Hematopoietic multipotent progenitor cell treated with erythropoietin and hydrocortisone succinate and interleukin-3 and kit ligand, for 6 days (in vitro differentiated cells): Measurements from ENCODE around the gene CD209.

Experiments used
- DNase-seq: peaks from one replicate; pipeline ENCODE4 v3.0.0-alpha.2; 2015

Gene CD209

GRCh38 chr19:7703332-7703731 lies 44.0 kb downstream of the CD209 start:
- DNase-seq: no peak

DNA sequence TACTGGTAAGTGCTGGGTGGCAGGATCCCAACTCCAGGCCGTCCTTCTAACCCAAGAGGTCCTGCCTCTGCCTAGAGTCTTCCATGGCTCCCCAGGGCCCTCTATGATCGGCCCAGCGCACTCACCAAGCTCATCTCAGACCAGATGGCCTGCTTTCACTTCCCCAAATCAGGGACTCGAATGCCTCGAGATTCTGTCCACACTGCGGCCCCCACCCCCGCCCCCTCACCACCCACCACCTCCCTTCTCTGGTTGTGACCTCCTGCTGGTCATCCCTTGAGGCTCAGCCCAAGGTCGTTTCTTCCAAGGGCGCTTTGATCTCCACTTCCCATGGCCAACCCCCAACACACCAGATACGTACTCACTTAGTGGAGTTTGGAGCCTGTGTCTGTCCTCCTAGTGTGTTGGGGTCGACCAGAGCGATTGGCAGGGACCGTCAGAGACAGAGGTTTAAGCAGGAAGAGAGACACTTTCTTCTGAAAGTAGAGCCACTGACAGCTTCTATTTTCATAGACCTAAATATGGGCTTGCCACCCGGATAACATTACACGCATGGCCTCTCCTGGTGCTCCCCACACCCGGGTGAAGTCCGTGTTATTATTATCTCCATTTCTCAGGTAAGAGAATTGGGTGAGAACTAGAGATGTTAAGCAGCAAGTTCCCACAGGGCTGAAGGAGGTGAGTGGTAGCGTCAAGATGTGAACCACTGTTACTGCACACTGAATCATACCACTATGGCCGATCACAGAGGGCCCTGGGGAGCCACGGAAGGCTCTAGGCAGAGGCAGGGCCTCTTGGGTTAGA lies 45.5 kb downstream of the CD209 start, which contains the start of gene FCER2:
TSS of gene FCER2 (minus strand) at position 478 of the 804 bp plus-strand sequence. CDS start 2,371 bp downstream, outside the sequence.
- DNase-seq: no peak

- DNase-seq: no peak
These were observed 46.2 kb downstream of the CD209 start for GRCh38 chr19:7701049-7701653.

GRCh38 chr19:7699417-7700401 lies 47.6 kb downstream of the CD209 start:
- peak; percentile 62 for DNase-seq

GRCh38 chr19:7699003-7699402 lies 48.3 kb downstream of the CD209 start:
- no peak for DNase-seq

DNA sequence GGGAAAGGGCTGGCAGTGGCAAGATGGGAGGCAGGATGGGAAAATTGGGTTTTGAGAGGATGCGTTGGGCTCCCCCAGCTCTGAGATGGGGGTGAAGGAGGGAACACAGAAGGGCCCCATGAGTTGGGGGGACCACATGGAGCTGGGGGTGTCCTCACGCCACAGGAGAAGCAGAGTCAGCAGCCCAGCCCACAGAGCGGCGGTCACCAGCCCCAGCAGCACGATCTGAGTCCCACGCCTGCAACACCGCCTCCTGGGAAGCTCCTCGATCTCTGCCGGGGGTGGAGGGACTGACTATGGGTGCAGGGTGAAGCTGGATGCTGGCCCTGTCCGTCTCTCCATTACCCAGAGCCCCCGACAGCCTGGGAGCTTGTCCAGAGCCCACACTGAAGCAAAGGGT lies 48.8 kb downstream of the CD209 start:
- DNase-seq: no peak

DNA sequence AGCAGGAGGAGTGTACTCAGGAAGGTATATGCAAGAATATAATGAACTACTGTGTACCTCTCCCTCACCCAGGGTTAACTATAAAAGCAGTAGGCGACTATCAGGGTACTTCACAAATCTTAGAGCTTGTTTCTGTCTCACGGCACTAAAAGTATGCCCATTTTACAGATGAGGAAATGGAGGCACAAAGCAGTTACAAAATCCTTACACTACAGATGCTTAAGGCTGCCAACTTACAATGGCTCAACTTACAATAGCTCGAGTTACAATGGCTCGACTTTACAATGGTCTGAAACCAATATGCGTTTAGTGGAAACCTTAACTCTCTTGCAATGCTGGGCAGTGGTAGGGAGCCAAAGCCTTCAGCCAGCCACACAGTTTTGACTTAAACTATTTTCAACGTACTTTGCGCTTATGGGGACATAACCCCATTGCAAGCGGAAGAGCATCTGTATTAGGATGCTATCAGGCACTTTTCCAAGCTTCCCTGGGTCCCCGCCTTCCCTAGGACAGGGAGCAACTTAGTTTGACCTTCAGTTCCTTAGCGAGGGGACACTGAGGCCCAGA lies 49.5 kb downstream of the CD209 start:
- DNase-seq: no peak

DNA sequence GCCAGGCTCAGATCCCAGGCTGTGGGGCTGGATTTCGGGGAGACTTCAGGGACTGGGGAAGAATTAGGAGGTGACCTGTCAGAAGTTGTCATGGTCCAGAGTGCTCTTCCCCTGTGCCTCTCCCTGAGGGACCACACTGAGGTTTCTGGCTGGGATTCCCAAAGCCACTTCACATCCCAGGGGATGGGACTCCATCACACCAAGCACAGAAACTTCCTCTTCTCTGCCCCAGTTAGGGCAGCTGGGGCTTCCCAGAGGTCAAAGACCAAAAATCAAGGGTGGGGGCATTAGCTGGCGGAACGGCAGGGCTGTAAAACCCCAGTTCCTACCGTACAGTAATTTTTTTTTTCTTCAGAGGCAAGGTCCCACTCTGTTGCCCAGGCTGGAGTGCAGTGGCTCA lies 52.8 kb downstream of the CD209 start:
- DNase-seq: no peak

GRCh38 chr19:7692417-7693088 lies 54.8 kb downstream of the CD209 start:
- DNase-seq: no peak

GRCh38 chr19:7691497-7691896 lies 55.8 kb downstream of the CD209 start:
- DNase-seq: no peak

DNA sequence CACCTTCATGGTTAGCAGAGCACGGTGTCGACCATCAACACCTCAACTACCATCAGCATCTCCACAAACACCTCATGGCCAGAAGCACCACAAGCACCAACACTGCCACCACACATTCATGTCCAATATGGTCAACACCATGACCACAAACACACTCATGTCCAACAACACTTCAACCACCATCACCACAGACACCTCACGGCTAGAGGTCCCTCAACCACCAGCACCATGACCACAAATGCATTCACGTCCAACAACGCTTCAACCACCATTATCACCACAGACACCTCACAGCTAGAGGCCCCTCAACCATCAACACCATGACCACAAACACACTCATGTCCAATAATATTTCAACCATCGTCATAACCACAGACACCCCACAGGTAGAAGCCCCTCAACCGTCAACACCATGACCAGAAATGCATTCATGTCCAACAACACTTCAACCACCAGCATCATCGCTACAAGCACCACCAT lies 56.5 kb downstream of the CD209 start:
- no peak for DNase-seq
